Liver (tissue), 3 donors: ENCODE data around the gene NSMCE4A.

Experiments
- CTCF ChIP-seq: fragments of 150-350 bp; IDR thresholded peaks from 2 replicates; pipeline ENCODE4 v1.5.1; 2017; ENCODE audit warnings: improper control_type of control experiment, low read depth, low read length; ENCODE audit not compliant: missing input control
- GABPA ChIP-seq, 2 donors: IDR thresholded peaks in 1 of 2; conservative IDR thresholded peaks in 1 of 2; 2 replicates each; pipeline ENCODE4 v1.6.1; 2016; ENCODE audit warnings: antibody characterized with exemption in 2 of 2, mild to moderate bottlenecking in 1 of 2, moderate library complexity in 1 of 2
- HNF4G ChIP-seq: IDR thresholded peaks from 2 replicates; pipeline ENCODE4 v1.6.1; 2016; ENCODE audit warnings: antibody characterized with exemption
- JUND ChIP-seq, 2 donors: IDR thresholded peaks; 2 replicates each; pipeline ENCODE4 v1.6.1; 2016; ENCODE audit warnings: antibody characterized with exemption in 2 of 2
- RAD21 ChIP-seq, 2 donors: IDR thresholded peaks; 2 replicates each; pipeline ENCODE4 v1.6.1; 2016; ENCODE audit warnings: antibody characterized with exemption in 2 of 2, mild to moderate bottlenecking in 2 of 2
- REST ChIP-seq: IDR thresholded peaks from 2 replicates; pipeline ENCODE4 v1.6.1; 2016; ENCODE audit warnings: antibody characterized with exemption, mild to moderate bottlenecking
- SP1 ChIP-seq: IDR thresholded peaks from 2 replicates; pipeline ENCODE4 v1.6.1; 2018; ENCODE audit warnings: antibody characterized with exemption, mild to moderate bottlenecking
- TAF1 ChIP-seq: conservative IDR thresholded peaks from 2 replicates; pipeline ENCODE4 v1.6.1; 2016; ENCODE audit warnings: antibody characterized with exemption, mild to moderate bottlenecking
- TF ChIP-seq, protein P1 (sequence below): IDR thresholded peaks from 2 replicates; pipeline ENCODE4 v1.6.1; 2016; ENCODE audit warnings: antibody characterized with exemption
- TF ChIP-seq, protein P2 (sequence below): IDR thresholded peaks from 2 replicates; pipeline ENCODE4 v1.6.1; 2016; ENCODE audit warnings: antibody characterized with exemption
- donor health status: healthy.
- donor health status: healthy.

GRCh38 chr10:121999301-121999700 is 24.3 kb upstream of the NSMCE4A start:
- no peak for TF ChIP-seq CTCF
- TF ChIP-seq SP1 = no peak
- TF ChIP-seq, protein P1, sequence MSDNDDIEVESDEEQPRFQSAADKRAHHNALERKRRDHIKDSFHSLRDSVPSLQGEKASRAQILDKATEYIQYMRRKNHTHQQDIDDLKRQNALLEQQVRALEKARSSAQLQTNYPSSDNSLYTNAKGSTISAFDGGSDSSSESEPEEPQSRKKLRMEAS = no peak
- TF ChIP-seq TAF1 = no peak
- TF ChIP-seq REST = no peak
- TF ChIP-seq HNF4G = no peak
- TF ChIP-seq GABPA (IDR thresholded peaks at IDR 0.05 in 1 of 2, conservative IDR thresholded peaks at IDR 0.05 in 1 of 2) = no peak
- TF ChIP-seq, protein P2, sequence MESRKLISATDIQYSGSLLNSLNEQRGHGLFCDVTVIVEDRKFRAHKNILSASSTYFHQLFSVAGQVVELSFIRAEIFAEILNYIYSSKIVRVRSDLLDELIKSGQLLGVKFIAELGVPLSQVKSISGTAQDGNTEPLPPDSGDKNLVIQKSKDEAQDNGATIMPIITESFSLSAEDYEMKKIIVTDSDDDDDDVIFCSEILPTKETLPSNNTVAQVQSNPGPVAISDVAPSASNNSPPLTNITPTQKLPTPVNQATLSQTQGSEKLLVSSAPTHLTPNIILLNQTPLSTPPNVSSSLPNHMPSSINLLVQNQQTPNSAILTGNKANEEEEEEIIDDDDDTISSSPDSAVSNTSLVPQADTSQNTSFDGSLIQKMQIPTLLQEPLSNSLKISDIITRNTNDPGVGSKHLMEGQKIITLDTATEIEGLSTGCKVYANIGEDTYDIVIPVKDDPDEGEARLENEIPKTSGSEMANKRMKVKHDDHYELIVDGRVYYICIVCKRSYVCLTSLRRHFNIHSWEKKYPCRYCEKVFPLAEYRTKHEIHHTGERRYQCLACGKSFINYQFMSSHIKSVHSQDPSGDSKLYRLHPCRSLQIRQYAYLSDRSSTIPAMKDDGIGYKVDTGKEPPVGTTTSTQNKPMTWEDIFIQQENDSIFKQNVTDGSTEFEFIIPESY = no peak
- no peak for TF ChIP-seq RAD21 (IDR thresholded peaks at IDR 0.05)
- no peak for TF ChIP-seq JUND (IDR thresholded peaks at IDR 0.05)
